M059J (cell line): ENCODE measurements around the gene PAX7. TPM values are rescaled to one million over a fixed set of nuclear protein-coding genes. Genes with fewer than 3 reads are reported as not detected.
A peak's percentile ranks its signal among the peaks of the same experiment; 100 is the strongest.

ENCODE experiments used
- DNase-seq: peaks from one replicate; pipeline ENCODE4 v3.0.0-alpha.2; 2012; ENCODE audit warnings: low read depth
- total RNA-seq: library from RNA; depleted of rRNA; stranded (reverse); fragments of >200 nt; shearing (Covaris generic); gene quantifications from 2 replicates; pipeline ENCODE4 v1.2.3, GENCODE V29; 2014

The PAX7 gene
- total RNA-seq, 1 experiment from 2014 or later: not detected

- DNase-seq: peak; percentile 91
Measured at GRCh38 chr1:18618546-18619466, 11.8 kb upstream of the PAX7 start.

DNA sequence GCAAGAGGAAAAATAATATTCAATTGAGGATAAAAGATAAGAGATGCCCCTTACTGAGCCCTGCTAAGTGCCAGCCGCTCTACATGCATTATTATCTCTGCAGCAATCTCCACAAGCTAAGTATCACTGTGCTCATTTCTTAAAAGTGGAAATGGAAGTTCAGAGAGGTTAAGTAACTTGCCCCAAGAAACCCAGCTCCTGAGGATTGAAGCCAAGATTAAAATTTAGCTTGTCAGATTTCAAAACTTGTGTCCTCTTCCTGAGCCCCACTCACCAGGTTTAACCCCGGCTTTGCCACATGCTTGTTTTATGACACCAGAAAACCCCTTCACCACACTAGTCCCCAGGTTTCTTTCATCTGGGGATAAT lies 11.2 kb upstream of the PAX7 start:
- DNase-seq: no peak

GRCh38 chr1:18628511-18628910 lies 2.1 kb upstream of the PAX7 start:
- no peak for DNase-seq

- DNase-seq: no peak
Measured at GRCh38 chr1:18629659-18630510, 761 bp upstream of the PAX7 start.

DNA sequence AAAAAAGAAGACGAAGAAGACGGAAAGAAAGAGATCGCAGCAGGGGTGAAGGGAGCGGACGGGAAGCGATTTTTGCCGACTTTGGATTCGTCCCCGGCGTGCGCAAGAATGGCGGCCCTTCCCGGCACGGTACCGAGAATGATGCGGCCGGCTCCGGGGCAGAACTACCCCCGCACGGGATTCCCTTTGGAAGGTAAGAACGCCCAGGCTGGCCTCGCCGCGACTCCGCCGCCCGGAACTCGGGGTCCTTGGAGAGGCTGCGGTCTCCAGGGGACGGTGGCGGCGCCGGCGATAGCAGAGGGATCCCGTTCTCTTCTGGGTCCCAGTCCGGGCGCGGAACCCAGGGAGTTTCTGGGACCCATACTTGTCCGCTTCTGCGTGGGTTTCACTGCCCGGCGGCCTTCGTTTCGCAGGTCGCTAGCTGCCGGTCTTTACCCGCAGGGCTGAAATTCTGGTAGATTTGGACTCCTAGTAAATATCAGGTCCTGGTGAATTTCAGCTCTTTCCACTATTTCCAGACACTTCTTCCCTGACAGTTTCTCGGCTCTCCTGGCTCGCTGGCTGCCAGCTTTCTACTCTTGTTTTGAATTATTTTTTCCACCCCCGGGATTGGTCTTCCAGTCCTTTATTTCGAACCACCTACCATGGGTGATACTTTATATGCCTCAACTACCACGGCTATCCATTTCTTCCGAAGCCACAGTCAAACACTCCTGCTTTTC lies 1.0 kb downstream of the PAX7 start:
- DNase-seq: no peak

GRCh38 chr1:18632218-18632588 lies 1.6 kb downstream of the PAX7 start:
- DNase-seq: no peak

- DNase-seq: no peak
Measured at GRCh38 chr1:18632783-18633421, 2.3 kb downstream of the PAX7 start.

- DNase-seq: no peak
Measured at GRCh38 chr1:18633422-18634155, 2.9 kb downstream of the PAX7 start.

DNA sequence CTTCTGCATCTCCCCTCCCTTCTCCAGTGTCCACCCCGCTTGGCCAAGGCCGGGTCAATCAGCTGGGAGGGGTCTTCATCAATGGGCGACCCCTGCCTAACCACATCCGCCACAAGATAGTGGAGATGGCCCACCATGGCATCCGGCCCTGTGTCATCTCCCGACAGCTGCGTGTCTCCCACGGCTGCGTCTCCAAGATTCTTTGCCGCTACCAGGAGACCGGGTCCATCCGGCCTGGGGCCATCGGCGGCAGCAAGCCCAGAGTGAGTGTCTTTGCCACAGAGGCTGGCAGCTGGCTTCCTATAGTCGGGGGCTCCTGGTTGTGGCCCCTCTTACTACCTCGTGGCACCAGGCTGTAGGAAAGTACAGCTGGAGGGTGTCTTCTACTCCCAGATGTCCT lies 3.6 kb downstream of the PAX7 start:
- no peak for DNase-seq

DNA sequence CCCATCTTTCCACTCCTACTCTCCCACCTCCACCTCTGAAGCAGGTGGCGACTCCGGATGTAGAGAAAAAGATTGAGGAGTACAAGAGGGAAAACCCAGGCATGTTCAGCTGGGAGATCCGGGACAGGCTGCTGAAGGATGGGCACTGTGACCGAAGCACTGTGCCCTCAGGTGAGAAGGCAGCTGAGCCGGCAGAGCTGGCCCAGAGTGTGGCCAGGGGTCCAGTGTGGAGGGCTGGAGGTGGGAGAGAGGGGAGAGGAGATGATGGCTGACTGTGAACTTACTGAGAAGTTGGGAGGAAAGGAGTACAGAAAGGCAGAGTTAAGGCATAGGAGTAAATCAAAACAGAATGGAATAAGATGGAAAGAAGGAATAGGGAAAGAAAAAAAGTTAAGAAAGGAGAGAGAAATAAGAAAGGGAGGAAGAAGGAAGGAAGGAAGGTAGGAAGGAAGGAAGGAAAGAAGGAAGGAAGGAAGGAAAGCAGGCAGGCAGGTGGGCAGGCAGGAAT lies 4.5 kb downstream of the PAX7 start:
- DNase-seq: no peak

GRCh38 chr1:18635891-18636595 lies 5.4 kb downstream of the PAX7 start:
- peak; percentile 50 for DNase-seq

DNA sequence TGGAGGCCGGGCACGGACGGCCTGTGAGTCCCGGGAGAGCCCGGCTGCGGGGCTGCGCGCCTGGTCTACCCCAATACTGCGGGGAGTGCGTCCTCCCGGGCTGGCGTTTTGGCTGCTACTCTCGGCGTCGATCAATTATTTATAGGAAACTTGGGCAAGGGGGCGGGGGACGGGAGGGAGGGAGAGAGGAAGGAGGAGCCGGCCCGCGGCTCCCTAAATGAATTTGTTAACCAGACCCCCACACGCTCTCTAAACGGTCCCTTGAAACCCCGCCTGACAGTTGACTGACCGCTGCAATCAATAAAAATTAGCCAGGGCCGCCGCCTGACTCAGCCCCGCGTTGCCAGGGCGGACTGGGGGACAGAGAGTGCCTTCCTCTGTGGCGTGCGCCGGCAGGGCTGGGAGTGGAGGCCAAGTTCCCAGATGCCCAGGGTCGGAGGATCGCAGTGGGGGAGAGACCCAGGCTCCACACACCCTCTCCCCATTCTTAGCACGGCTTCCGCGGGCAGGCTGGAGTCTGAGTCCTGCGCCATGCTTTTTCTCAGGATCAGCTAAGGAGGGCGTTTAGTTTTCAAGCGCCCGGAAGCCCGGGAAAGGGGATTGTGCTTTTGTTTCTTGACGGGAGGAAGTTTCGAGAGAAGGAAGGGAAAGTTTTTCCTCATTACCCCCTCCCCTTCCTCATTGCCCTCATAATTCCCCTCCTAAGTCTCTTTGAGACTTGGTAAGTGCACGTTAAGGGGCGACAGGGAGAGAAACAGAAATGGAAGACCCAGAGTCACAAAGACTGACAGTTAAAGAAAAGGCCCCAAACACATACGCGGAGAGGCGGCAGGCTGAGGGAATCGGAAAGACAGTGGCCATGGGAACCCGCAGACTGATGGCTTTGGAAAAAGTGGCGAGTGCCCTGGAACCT lies 6.2 kb downstream of the PAX7 start:
- no peak for DNase-seq

DNA sequence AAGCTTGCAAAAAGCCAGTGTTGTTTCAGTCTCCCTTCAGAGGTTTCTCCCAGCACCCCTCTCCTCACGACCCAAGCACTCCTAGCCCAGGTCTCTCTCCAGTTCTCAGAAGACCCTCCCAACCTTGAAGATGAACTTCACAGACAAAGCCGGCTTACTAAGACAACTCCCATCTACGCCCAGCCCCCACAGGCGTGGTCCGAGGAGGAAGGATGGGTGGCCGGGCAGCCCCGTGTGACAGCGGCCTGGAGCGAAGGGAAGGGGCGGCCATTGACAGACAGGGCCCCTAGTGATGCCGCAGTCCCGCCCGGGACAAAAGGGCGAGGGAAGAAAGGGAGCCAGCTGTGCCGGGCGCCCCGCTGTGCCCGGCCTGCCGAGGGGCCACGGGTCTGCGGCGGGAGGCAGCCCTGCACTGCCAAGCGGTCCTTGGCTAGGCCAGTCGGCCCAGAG lies 6.9 kb downstream of the PAX7 start:
- no peak for DNase-seq

DNA sequence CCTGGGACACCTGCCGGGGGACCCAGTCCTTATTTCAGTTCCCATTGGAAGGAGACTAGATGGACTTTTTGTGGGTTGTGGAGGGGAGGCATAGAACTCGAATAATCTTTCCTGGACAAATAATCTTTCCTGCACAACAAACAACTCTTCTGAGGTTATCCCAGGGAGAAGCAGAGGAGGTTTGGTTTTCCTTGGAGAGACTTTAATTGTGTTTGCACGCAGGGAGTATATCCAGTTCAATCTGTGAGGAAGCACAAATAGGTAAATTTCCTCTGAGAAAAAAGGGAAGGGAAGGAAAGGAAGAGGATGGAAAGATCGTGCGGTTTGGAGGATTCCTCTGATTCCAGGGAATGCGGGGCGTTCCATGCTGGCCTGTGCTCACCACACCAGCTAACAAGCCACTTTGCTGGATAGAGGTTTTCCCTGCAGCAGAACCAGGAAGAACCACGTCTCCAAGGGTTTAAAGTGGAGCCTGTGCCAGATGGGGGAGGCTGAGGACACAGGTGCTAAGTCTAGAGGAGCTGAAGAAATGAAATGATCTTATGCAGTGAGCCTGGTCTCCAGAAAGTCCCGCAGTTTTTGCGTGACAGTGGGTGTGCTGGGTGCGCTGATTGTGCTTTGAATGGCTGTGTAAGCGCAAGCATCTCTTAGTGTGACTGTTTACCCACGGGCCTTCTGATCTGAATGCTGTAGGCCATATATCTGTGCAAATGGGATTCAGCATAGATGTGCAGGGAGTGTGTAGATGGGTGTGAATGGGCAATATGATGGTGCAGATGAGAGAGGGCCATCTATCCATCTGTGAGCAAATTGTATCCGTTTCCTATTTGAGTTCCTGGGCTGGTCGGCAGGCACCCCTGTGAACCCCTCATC lies 7.6 kb downstream of the PAX7 start:
- DNase-seq: no peak

DNA sequence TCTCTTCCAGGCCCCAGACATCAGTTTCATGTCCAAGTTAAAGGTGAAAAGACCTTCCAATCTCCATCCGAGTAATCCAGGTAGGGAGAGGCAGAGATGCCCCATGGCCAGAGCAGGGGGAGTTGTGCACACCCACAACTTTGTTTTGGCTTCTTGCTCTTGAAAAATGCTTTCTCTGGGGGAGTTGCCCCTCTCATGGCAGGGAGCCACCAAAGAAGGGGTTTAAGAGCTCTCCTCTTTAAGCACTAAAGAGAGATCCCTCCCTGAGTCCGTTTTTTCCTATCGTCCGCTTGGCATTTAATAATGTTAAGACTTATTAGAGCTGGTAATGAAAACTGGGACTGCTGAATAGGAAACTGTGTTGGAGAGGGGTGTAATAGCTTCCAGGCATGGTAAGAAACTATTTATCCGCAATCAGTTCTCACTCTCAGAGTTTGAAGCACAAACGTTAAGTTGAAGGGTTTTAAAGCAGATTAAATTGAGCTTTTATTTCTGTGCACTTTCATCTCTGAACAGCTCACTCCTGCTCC lies 8.3 kb downstream of the PAX7 start:
- DNase-seq: no peak

DNA sequence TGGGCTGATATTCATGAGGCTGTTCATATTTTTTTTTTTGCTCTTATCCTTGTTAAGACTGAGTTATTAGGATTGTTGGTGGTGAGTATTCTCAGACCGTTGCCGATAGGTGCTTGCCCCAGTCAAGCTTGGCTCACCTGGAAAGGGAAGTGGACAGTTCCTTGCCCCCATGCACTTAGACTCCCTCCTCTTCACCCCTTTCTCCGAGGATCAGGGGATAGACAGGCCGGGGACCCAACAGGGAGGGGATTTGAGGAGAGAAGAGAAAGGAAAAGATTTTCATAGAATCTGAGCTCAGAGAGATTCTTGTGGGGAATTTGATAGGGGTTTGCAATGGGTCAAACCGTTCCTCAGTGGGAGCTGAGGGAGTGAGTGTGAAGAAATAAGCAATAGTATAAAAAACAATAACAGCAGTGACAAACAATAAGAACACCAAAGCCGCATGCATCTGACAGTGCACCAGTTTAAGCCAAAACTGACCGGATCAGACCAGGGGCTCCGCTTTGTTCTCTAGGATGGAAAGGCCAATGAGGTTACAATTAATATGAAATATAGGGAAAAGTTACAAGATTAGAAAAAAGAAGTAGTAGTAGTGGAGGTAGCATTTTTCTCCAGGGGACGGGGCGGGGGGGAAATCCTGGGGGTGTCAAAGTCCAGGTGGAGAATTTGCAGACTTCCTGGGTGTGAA lies 8.9 kb downstream of the PAX7 start:
- no peak for DNase-seq
